Liver (tissue), 9 donors: ENCODE results near the gene FADS2. TPM values are rescaled to one million over a fixed set of nuclear protein-coding genes. Genes with fewer than 3 reads are reported as not detected.

Experiments used
- DNase-seq: peaks from one replicate; pipeline ENCODE4 v3.0.0-alpha.2; 2017; ENCODE audit warnings: low spot score
- H3K27ac ChIP-seq, 2 donors: one replicate each; pipeline ENCODE4 v1.7.0; 2013; ENCODE audit warnings: inconsistent platforms in 2 of 2, low read length in 2 of 2, control low read depth in 1 of 2, low read depth in 1 of 2, mild to moderate bottlenecking in 1 of 2
- H3K27me3 ChIP-seq, 4 donors: one replicate each; pipeline versions ENCODE4 v1.6.1 to v1.7.0; 2013; ENCODE audit warnings: low read length in 3 of 4, inconsistent platforms in 1 of 4, mild to moderate bottlenecking in 1 of 4, moderate library complexity in 1 of 4; ENCODE audit not compliant: control insufficient read depth in 4 of 4, insufficient read depth in 4 of 4
- H3K36me3 ChIP-seq, 4 donors: one replicate each; pipeline versions ENCODE4 v1.6.1 to v1.7.0; 2013; ENCODE audit warnings: low read length in 3 of 4, mild to moderate bottlenecking in 3 of 4, low read depth in 1 of 4, moderate library complexity in 1 of 4; ENCODE audit not compliant: control insufficient read depth in 4 of 4, insufficient read depth in 3 of 4
- H3K4me1 ChIP-seq, 4 donors: one replicate each; pipeline versions ENCODE4 v1.6.1 to v1.7.0; 2013; ENCODE audit warnings: low read length in 3 of 4, mild to moderate bottlenecking in 3 of 4, moderate library complexity in 1 of 4; ENCODE audit not compliant: control insufficient read depth in 4 of 4, insufficient read depth in 4 of 4
- H3K4me3 ChIP-seq, 3 donors: one replicate each; pipeline versions ENCODE4 v1.6.1 to v1.7.0; 2013; ENCODE audit warnings: low read length in 3 of 3, control low read depth in 1 of 3, low read depth in 1 of 3, mild to moderate bottlenecking in 1 of 3
- H3K9ac ChIP-seq, 2 donors: one replicate each; pipeline ENCODE4 v1.7.0; 2013; ENCODE audit warnings: low read length in 2 of 2, mild to moderate bottlenecking in 2 of 2, moderate library complexity in 2 of 2, control low read depth in 1 of 2, low read depth in 1 of 2
- H3K9me3 ChIP-seq, 4 donors: one replicate each; pipeline versions ENCODE4 v1.6.1 to v1.7.0; 2013; ENCODE audit warnings: low read length in 3 of 4; ENCODE audit not compliant: control insufficient read depth in 4 of 4
- EGR1 ChIP-seq, 2 donors: IDR thresholded peaks; 2 replicates each; pipeline ENCODE4 v1.6.1; 2016 to 2018; ENCODE audit warnings: antibody characterized with exemption in 2 of 2, low read depth in 2 of 2
- FOXA1 ChIP-seq: IDR thresholded peaks from 2 replicates; pipeline ENCODE4 v1.6.1; 2016; ENCODE audit warnings: antibody characterized with exemption
- FOXA2 ChIP-seq: IDR thresholded peaks from 2 replicates; pipeline ENCODE4 v1.6.1; 2016; ENCODE audit warnings: antibody characterized with exemption
- GABPA ChIP-seq, 2 donors: IDR thresholded peaks in 1 of 2; conservative IDR thresholded peaks in 1 of 2; 2 replicates each; pipeline ENCODE4 v1.6.1; 2016; ENCODE audit warnings: antibody characterized with exemption in 2 of 2, mild to moderate bottlenecking in 1 of 2, moderate library complexity in 1 of 2
- HNF4A ChIP-seq, 2 donors: conservative IDR thresholded peaks; 2 replicates each; pipeline ENCODE4 v1.6.1; 2016; ENCODE audit warnings: antibody characterized with exemption in 2 of 2, mild to moderate bottlenecking in 2 of 2
- JUND ChIP-seq, 2 donors: IDR thresholded peaks; 2 replicates each; pipeline ENCODE4 v1.6.1; 2016; ENCODE audit warnings: antibody characterized with exemption in 2 of 2
- NR2F2 ChIP-seq: IDR thresholded peaks from 2 replicates; pipeline ENCODE4 v1.6.1; 2016; ENCODE audit warnings: antibody characterized with exemption
- RAD21 ChIP-seq, 2 donors: IDR thresholded peaks; 2 replicates each; pipeline ENCODE4 v1.6.1; 2016; ENCODE audit warnings: antibody characterized with exemption in 2 of 2, mild to moderate bottlenecking in 2 of 2
- SP1 ChIP-seq: IDR thresholded peaks from 2 replicates; pipeline ENCODE4 v1.6.1; 2018; ENCODE audit warnings: antibody characterized with exemption, mild to moderate bottlenecking
- TAF1 ChIP-seq: conservative IDR thresholded peaks from 2 replicates; pipeline ENCODE4 v1.6.1; 2016; ENCODE audit warnings: antibody characterized with exemption, mild to moderate bottlenecking
- YY1 ChIP-seq: IDR thresholded peaks from 2 replicates; pipeline ENCODE4 v1.6.1; 2016; ENCODE audit warnings: antibody characterized with exemption, mild to moderate bottlenecking
- whole genome bisulfite sequencing: extraction: QIAGEN DNeasy Blood & Tissue Kit; methylation state at CpG from one replicate; pipeline ENCODE4 v1.1.7; 2013; 5-methylcytosine and 5-hydroxymethylcytosine counted together
- polyA plus RNA-seq, 2 donors: library from polyadenylated mRNA; stranded (reverse) in 1 of 2; unstranded in 1 of 2; fragments of 200-250 nt in 1 of 2; fragments of >200 nt in 1 of 2; fragmentation: Nextera tagmentation in 1 of 2; extraction: Ambion mirVana in 1 of 2; gene quantifications; one replicate each; pipeline versions ENCODE4 v1.2.1 to v1.2.3, GENCODE V29; 2013 to 2015
- total RNA-seq, 2 donors: library from RNA; depleted of rRNA; stranded (reverse); fragments of >200 nt; gene quantifications; one replicate each; pipeline ENCODE4 v1.2.3, GENCODE V29; 2014
- TF ChIP-seq, protein P1 (sequence below): fragments of 150-350 bp; IDR thresholded peaks from 2 replicates; pipeline ENCODE4 v1.5.1; 2017; ENCODE audit warnings: improper control_type of control experiment, low read depth, low read length; ENCODE audit not compliant: missing input control
- TF ChIP-seq, protein P2 (sequence below): IDR thresholded peaks from 2 replicates; pipeline ENCODE4 v1.6.1; 2016; ENCODE audit warnings: antibody characterized with exemption
- TF ChIP-seq, protein P3 (sequence below): IDR thresholded peaks from 2 replicates; pipeline ENCODE4 v1.6.1; 2016; ENCODE audit warnings: antibody characterized with exemption
- TF ChIP-seq, protein P4 (sequence below): IDR thresholded peaks from 2 replicates; pipeline ENCODE4 v1.6.1; 2016; ENCODE audit warnings: antibody characterized with exemption, mild to moderate bottlenecking
- TF ChIP-seq, protein P5 (sequence below): IDR thresholded peaks from 2 replicates; pipeline ENCODE4 v1.6.1; 2016; ENCODE audit warnings: antibody characterized with exemption
- donor health status: healthy.
- donor health status: healthy.
- donor health status: healthy.
- donor health status: healthy.
- donor health status: healthy.

Gene FADS2
- total and polyA plus RNA-seq, 4 donors: 2.8 to 281 (median 84.9) TPM

DNA sequence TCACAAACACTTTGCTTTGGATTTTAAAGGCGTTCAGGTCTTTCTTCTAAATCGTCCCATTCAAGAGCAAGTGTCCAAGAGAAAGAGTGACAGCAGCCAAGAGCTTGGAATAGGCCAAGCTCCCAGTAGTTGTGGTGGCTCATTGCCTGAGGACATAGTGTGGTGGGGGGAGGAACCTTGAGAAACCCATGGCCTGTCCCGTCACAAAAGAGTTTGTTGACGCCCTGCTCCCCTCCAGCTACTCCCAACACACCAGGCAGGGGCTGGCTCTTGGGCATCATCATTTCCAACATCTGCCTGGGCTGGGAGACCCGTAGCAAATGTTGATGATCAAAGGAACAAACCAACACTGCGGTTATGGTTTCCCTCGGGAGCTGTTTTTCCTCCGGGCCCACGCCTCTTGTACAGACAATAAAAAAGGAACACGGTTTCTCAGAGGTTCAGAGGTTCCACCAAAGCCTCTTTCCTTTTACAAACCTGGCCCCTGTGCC lies 42.5 kb downstream of the FADS2 start:
- peaks cover 3 to 5% (median 3%) of the 10 kb centered on the region in 4 donors for H3K36me3 ChIP-seq
- no peaks in the 10 kb centered on the region for H3K27me3 ChIP-seq
- TF ChIP-seq, protein P1, sequence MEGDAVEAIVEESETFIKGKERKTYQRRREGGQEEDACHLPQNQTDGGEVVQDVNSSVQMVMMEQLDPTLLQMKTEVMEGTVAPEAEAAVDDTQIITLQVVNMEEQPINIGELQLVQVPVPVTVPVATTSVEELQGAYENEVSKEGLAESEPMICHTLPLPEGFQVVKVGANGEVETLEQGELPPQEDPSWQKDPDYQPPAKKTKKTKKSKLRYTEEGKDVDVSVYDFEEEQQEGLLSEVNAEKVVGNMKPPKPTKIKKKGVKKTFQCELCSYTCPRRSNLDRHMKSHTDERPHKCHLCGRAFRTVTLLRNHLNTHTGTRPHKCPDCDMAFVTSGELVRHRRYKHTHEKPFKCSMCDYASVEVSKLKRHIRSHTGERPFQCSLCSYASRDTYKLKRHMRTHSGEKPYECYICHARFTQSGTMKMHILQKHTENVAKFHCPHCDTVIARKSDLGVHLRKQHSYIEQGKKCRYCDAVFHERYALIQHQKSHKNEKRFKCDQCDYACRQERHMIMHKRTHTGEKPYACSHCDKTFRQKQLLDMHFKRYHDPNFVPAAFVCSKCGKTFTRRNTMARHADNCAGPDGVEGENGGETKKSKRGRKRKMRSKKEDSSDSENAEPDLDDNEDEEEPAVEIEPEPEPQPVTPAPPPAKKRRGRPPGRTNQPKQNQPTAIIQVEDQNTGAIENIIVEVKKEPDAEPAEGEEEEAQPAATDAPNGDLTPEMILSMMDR: no peak
- TF ChIP-seq, protein P2, sequence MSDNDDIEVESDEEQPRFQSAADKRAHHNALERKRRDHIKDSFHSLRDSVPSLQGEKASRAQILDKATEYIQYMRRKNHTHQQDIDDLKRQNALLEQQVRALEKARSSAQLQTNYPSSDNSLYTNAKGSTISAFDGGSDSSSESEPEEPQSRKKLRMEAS: no peak
- TF ChIP-seq FOXA2: no peak
- no peak for TF ChIP-seq TAF1
- TF ChIP-seq, protein P3, sequence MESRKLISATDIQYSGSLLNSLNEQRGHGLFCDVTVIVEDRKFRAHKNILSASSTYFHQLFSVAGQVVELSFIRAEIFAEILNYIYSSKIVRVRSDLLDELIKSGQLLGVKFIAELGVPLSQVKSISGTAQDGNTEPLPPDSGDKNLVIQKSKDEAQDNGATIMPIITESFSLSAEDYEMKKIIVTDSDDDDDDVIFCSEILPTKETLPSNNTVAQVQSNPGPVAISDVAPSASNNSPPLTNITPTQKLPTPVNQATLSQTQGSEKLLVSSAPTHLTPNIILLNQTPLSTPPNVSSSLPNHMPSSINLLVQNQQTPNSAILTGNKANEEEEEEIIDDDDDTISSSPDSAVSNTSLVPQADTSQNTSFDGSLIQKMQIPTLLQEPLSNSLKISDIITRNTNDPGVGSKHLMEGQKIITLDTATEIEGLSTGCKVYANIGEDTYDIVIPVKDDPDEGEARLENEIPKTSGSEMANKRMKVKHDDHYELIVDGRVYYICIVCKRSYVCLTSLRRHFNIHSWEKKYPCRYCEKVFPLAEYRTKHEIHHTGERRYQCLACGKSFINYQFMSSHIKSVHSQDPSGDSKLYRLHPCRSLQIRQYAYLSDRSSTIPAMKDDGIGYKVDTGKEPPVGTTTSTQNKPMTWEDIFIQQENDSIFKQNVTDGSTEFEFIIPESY: no peak
- no peak for TF ChIP-seq SP1
- TF ChIP-seq HNF4A (conservative IDR thresholded peaks at IDR 0.05): no peak
- TF ChIP-seq, protein P4, sequence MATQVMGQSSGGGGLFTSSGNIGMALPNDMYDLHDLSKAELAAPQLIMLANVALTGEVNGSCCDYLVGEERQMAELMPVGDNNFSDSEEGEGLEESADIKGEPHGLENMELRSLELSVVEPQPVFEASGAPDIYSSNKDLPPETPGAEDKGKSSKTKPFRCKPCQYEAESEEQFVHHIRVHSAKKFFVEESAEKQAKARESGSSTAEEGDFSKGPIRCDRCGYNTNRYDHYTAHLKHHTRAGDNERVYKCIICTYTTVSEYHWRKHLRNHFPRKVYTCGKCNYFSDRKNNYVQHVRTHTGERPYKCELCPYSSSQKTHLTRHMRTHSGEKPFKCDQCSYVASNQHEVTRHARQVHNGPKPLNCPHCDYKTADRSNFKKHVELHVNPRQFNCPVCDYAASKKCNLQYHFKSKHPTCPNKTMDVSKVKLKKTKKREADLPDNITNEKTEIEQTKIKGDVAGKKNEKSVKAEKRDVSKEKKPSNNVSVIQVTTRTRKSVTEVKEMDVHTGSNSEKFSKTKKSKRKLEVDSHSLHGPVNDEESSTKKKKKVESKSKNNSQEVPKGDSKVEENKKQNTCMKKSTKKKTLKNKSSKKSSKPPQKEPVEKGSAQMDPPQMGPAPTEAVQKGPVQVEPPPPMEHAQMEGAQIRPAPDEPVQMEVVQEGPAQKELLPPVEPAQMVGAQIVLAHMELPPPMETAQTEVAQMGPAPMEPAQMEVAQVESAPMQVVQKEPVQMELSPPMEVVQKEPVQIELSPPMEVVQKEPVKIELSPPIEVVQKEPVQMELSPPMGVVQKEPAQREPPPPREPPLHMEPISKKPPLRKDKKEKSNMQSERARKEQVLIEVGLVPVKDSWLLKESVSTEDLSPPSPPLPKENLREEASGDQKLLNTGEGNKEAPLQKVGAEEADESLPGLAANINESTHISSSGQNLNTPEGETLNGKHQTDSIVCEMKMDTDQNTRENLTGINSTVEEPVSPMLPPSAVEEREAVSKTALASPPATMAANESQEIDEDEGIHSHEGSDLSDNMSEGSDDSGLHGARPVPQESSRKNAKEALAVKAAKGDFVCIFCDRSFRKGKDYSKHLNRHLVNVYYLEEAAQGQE: no peak
- TF ChIP-seq FOXA1: no peak
- TF ChIP-seq, protein P5, sequence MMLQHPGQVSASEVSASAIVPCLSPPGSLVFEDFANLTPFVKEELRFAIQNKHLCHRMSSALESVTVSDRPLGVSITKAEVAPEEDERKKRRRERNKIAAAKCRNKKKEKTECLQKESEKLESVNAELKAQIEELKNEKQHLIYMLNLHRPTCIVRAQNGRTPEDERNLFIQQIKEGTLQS: no peak
- TF ChIP-seq GABPA (IDR thresholded peaks at IDR 0.05 in 1 of 2, conservative IDR thresholded peaks at IDR 0.05 in 1 of 2): no peak
- TF ChIP-seq YY1: no peak
- no peak for TF ChIP-seq JUND (IDR thresholded peaks at IDR 0.05)
- TF ChIP-seq EGR1 (IDR thresholded peaks at IDR 0.05; ENCODE audit: low read depth in 2 of 2): no peak
- TF ChIP-seq NR2F2: no peak
- TF ChIP-seq RAD21 (IDR thresholded peaks at IDR 0.05): no peak
- no peak overlapping the region for H3K9ac ChIP-seq
- 52% methylated on average over 10 of the region's 10 CpGs for WGBS
- DNase-seq: no peak
- H3K27ac ChIP-seq: no peak overlapping the region
- no peaks in the 10 kb centered on the region for H3K9me3 ChIP-seq
- H3K4me3 ChIP-seq: no peak overlapping the region
- no peaks in the 10 kb centered on the region for H3K4me1 ChIP-seq

DNA sequence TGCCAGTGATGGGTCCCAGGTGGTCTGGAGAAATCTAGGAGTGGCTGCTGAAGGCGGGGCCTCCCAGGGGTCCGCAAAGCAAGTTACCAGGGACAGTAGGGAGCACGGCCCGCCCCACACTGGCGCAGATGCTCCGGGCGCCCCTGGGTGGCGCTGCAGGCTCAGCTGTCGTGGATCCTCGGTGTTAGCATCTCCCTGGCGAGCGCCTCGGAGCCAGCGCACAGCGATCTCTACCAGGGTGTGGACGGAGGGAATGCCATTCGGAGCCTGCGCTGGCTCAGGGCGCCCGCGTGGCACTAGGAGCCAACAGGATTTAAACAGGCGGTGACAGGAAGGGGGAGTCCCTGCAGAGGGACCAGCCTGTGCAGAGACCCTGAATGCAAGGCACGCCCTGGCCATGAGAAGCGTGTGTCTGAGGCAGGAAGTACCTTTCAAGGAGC lies 43.1 kb downstream of the FADS2 start:
- H3K36me3 ChIP-seq: peaks cover 0 to 3% (median 0%) of the 10 kb centered on the region in 4 donors
- H3K9ac ChIP-seq: no peak overlapping the region
- DNase-seq: peak; percentile 86
- H3K4me3 ChIP-seq: no peak overlapping the region
- WGBS: 15% methylated on average over 24 of the region's 24 CpGs
- no peaks in the 10 kb centered on the region for H3K4me1 ChIP-seq
- H3K27me3 ChIP-seq: no peaks in the 10 kb centered on the region
- H3K27ac ChIP-seq: no peak overlapping the region
- no peaks in the 10 kb centered on the region for H3K9me3 ChIP-seq
- TF ChIP-seq YY1: no peak
- TF ChIP-seq FOXA1: no peak
- TF ChIP-seq, protein P3: no peak
- TF ChIP-seq NR2F2: no peak
- no peak for TF ChIP-seq JUND (IDR thresholded peaks at IDR 0.05)
- peak; percentile 79 to 87 for TF ChIP-seq RAD21 (IDR thresholded peaks at IDR 0.05)
- TF ChIP-seq, protein P1: peak; percentile 72
